ENCODE measurements around the gene SLC4A8. TPM values are rescaled to one million over a fixed set of nuclear protein-coding genes. Genes with fewer than 3 reads are reported as not detected.

The SLC4A8 gene
- total RNA-seq, 1 donor from 2014 or later, result 0.74 TPM

DNA sequence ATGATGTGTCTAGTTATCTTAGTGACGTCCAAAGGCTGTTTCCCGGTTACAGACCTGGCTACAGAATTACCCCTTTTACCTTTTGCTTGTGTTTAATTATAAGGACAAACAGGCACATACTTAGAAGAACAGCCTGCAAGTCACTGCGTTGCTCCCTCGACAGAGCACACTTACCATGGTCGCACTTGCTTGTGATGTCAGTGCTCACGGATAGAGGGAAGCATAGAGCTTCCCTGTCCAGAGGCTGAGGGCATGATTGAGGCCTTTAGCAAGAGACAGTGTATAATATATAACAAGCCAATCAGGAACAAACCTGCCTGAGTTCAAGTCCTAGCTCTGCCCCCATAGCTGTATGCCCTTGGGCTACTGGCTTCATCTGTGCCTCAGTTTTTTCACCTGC is 93.2 kb downstream of the SLC4A8 start:
- no peaks in the 10 kb centered on the region for H3K27me3 ChIP-seq
- H3K27ac ChIP-seq, result no peak overlapping the region
- H3K4me1 ChIP-seq, result no peaks in the 10 kb centered on the region
- DNase-seq (ENCODE audit: extremely low spot score in 2 of 2), result no peak
- no peaks in the 10 kb centered on the region for H3K9me3 ChIP-seq
- H3K4me3 ChIP-seq, result no peak overlapping the region
- H3K36me3 ChIP-seq, result no peaks in the 10 kb centered on the region
- intact Hi-C loops (cut with DNase I), result no loop called here
- TF ChIP-seq POLR2A (IDR thresholded peaks at IDR 0.05) (no peak), POLR2AphosphoS5 (IDR thresholded peaks at IDR 0.05; ENCODE audit: insufficient read depth in 1 of 2, low read depth in 1 of 2) (no peak)
- TF ChIP-seq, protein P1, sequence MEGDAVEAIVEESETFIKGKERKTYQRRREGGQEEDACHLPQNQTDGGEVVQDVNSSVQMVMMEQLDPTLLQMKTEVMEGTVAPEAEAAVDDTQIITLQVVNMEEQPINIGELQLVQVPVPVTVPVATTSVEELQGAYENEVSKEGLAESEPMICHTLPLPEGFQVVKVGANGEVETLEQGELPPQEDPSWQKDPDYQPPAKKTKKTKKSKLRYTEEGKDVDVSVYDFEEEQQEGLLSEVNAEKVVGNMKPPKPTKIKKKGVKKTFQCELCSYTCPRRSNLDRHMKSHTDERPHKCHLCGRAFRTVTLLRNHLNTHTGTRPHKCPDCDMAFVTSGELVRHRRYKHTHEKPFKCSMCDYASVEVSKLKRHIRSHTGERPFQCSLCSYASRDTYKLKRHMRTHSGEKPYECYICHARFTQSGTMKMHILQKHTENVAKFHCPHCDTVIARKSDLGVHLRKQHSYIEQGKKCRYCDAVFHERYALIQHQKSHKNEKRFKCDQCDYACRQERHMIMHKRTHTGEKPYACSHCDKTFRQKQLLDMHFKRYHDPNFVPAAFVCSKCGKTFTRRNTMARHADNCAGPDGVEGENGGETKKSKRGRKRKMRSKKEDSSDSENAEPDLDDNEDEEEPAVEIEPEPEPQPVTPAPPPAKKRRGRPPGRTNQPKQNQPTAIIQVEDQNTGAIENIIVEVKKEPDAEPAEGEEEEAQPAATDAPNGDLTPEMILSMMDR (IDR thresholded peaks at IDR 0.05), result no peak

DNA sequence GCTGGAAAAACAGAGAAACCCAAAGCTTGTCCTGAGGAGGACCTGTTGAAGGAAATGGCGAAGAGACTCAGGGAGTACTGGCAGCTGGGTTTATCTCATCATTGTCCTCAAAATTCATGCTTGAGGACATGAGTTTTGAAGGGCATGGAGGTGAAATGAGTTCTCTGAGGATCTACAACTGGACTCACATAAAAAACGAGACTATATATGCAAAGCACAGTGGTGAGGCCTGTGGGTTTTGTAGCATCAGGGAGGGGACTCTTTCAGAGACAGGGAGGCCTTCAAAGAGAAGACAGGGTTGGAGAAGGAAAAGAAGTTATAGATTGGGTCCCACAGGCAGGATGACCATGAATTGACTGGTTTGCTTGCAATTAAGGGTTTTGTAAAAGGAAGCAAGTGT is 95.1 kb downstream of the SLC4A8 start:
- intact Hi-C loops (cut with DNase I), result no loop called here
- no peaks in the 10 kb centered on the region for H3K9me3 ChIP-seq
- H3K4me1 ChIP-seq, result no peaks in the 10 kb centered on the region
- no peak overlapping the region for H3K27ac ChIP-seq
- H3K4me3 ChIP-seq, result no peak overlapping the region
- H3K36me3 ChIP-seq, result no peaks in the 10 kb centered on the region
- TF ChIP-seq, protein P1 (IDR thresholded peaks at IDR 0.05), result no peak
- TF ChIP-seq POLR2AphosphoS5 (IDR thresholded peaks at IDR 0.05; ENCODE audit: insufficient read depth in 1 of 2, low read depth in 1 of 2), result no peak
- TF ChIP-seq POLR2A (IDR thresholded peaks at IDR 0.05), result no peak
- no peak for DNase-seq (ENCODE audit: extremely low spot score in 2 of 2)
- H3K27me3 ChIP-seq, result no peaks in the 10 kb centered on the region

DNA sequence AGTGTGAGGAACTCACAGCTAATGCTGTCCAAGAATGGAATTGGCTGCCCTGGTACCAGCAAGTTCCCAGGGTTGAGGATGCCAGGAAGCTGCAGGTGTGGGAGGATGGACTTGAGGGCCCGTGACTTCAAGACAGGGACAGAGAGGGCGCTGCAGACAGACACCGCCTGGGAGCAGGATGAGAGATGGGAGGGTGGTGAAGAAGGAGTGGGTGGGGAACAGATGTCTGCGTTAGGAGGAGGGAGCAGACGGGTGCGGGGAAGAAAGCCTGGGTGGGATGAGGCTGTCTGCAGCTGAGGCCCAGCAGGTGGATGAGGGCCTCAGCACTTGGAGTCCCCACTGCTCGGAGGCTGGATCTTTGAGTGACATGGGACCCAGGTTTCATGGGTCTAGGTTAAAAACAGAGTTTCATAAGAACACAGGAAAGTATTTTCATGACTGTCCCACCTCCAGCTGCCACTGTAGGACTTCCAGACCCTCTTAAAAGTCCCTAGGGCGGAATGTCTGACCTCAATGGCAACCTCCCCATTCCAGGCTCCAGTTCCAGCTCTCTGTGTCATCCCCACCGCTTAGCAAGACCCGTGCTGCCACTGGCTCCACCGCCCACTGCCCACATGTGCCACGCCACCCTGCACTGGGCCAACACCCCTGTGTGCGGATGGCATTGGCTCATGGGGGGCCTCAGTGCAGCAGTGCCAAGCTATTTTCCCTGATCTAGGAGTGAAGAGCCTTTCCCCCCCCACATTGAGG is 96.1 kb downstream of the SLC4A8 start:
- H3K4me1 ChIP-seq, result no peaks in the 10 kb centered on the region
- DNase-seq (ENCODE audit: extremely low spot score in 2 of 2), result no peak
- TF ChIP-seq, protein P1 (IDR thresholded peaks at IDR 0.05), result no peak
- TF ChIP-seq POLR2AphosphoS5 (IDR thresholded peaks at IDR 0.05; ENCODE audit: insufficient read depth in 1 of 2, low read depth in 1 of 2) (no peak), POLR2A (IDR thresholded peaks at IDR 0.05) (no peak)
- H3K9me3 ChIP-seq, result no peaks in the 10 kb centered on the region
- no peaks in the 10 kb centered on the region for H3K27me3 ChIP-seq
- no peak overlapping the region for H3K4me3 ChIP-seq
- intact Hi-C loops (cut with DNase I), result no loop called here
- no peak overlapping the region for H3K27ac ChIP-seq
- no peaks in the 10 kb centered on the region for H3K36me3 ChIP-seq

DNA sequence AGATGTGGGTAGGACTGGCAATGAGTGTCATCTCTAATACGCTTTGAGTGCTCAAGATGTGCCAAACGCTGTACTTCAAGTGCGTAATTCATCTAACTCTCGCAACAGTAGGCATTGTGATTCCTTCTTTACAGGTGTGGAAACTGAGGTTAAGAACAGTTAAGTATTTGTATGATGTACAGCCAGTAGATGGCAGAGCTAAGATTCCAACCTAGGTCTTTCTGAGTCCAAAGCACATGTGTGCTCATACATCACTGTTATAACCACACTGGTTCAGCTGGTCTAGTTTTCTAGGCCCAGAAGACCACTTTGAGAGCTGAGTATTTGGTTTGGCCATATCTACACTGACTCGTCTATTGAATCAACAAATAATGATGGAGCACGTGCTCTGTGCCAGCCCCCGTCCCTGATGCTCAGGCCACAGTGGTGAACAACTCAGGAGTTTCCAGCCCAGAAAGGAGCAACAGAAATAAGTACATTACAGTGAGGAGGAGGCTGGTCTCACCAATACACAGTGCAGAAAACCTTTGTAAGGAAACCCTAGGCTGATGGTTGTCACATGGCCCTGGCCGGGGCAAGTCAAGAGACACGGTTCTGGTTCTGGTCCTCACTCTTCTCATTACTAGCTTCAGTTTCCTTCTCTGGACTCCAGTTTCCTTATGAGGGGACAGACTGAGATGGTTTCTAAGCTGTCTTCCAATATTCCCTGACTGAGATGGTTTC is 97.1 kb downstream of the SLC4A8 start:
- intact Hi-C loops (cut with DNase I), result no loop called here
- H3K27me3 ChIP-seq, result no peaks in the 10 kb centered on the region
- H3K27ac ChIP-seq, result no peak overlapping the region
- H3K9me3 ChIP-seq, result no peaks in the 10 kb centered on the region
- H3K4me1 ChIP-seq, result no peaks in the 10 kb centered on the region
- H3K4me3 ChIP-seq, result no peak overlapping the region
- TF ChIP-seq, protein P1 (IDR thresholded peaks at IDR 0.05), result no peak
- TF ChIP-seq POLR2A (IDR thresholded peaks at IDR 0.05), result no peak
- TF ChIP-seq POLR2AphosphoS5 (IDR thresholded peaks at IDR 0.05; ENCODE audit: insufficient read depth in 1 of 2, low read depth in 1 of 2), result no peak
- DNase-seq (ENCODE audit: extremely low spot score in 2 of 2), result no peak
- H3K36me3 ChIP-seq, result no peaks in the 10 kb centered on the region

DNA sequence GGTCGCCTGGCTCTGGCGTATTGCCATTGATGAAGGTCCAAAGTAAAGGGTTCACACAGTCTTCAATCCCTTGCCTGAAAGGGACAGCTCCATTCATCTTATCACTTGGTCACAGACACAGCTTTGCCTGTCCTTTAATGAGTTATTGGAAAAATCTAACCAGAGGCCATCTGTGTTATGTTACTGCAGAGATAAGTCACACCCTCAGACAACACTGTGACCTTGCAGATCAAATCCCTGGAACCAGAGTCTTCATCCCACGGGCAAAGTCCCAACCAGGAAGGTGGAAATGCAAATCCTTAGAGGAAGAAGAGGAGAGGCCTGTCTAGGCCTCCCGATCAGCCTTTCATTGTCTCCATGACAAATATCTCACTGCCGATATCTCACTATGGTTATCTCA is 98.1 kb downstream of the SLC4A8 start:
- H3K9me3 ChIP-seq, result no peaks in the 10 kb centered on the region
- no peak for DNase-seq (ENCODE audit: extremely low spot score in 2 of 2)
- TF ChIP-seq, protein P1 (IDR thresholded peaks at IDR 0.05), result no peak
- TF ChIP-seq POLR2A (IDR thresholded peaks at IDR 0.05) (no peak), POLR2AphosphoS5 (IDR thresholded peaks at IDR 0.05; ENCODE audit: insufficient read depth in 1 of 2, low read depth in 1 of 2) (no peak)
- intact Hi-C loops (cut with DNase I), result no loop called here
- H3K4me3 ChIP-seq, result no peak overlapping the region
- no peaks in the 10 kb centered on the region for H3K36me3 ChIP-seq
- no peaks in the 10 kb centered on the region for H3K27me3 ChIP-seq
- no peaks in the 10 kb centered on the region for H3K4me1 ChIP-seq
- no peak overlapping the region for H3K27ac ChIP-seq
